Measurements from ENCODE around the gene SLC51A.
"Not testable (repeated sequence)": the region's sequence is repeated elsewhere in the genome, so short reads cannot be mapped to it uniquely, and the experiment has no call there.

Gene SLC51A

DNA sequence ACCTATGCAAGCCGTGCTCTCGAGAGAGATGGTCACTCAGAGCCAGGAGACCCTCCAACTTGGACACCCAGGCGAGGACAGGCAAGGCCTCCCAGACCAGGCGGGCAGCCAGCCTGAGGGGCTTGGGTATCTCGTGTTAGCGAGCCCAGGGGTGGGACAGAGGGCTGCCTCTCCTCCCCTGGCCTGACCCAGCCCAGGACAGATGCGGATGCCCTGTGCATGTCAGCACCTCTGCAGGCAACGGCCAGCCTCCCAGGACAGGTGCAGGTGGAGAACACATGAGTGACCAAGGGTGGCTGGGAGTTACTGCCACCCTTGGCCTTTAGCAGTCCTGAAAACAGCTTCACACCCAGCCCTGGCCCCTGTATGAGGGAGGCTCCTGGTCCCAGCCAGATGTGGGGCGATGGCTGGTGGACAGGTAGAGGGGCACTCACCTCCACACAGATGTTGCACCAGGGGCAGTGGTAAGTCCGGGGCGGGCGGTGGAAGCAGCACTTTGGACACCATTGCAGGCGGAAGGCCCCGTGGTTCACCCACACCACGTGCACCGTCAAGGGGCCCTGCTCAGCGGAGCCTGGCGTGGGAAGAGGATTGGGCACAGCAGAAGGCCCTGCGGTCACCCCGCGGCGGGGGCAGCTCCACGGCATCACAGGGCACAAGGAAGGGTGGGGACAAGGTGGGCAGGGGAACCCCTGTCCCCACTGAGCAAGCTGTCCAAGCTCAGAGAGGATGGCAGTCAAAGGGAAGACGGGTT is 7.2 kb upstream of the SLC51A start:
- Histone ChIP-seq H3K9me3 (no peaks in the 10 kb centered on the region), H3K27me3 (peaks cover 0 to 54% of the 10 kb centered on the region in 2 donors), H3K27ac (no peak overlapping the region), H3K36me3 (no peaks in the 10 kb centered on the region), H3K4me3 (no peak overlapping the region), H3K4me1 (peaks cover 0 to 9% (median 3%) of the 10 kb centered on the region in 4 donors)
- intact Hi-C loops (cut with DNase I; ENCODE audit: low total_unique reads): no loop called here
- TF ChIP-seq, protein P1, sequence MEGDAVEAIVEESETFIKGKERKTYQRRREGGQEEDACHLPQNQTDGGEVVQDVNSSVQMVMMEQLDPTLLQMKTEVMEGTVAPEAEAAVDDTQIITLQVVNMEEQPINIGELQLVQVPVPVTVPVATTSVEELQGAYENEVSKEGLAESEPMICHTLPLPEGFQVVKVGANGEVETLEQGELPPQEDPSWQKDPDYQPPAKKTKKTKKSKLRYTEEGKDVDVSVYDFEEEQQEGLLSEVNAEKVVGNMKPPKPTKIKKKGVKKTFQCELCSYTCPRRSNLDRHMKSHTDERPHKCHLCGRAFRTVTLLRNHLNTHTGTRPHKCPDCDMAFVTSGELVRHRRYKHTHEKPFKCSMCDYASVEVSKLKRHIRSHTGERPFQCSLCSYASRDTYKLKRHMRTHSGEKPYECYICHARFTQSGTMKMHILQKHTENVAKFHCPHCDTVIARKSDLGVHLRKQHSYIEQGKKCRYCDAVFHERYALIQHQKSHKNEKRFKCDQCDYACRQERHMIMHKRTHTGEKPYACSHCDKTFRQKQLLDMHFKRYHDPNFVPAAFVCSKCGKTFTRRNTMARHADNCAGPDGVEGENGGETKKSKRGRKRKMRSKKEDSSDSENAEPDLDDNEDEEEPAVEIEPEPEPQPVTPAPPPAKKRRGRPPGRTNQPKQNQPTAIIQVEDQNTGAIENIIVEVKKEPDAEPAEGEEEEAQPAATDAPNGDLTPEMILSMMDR (IDR thresholded peaks at IDR 0.05): no peak
- DNase-seq: no peak

DNA sequence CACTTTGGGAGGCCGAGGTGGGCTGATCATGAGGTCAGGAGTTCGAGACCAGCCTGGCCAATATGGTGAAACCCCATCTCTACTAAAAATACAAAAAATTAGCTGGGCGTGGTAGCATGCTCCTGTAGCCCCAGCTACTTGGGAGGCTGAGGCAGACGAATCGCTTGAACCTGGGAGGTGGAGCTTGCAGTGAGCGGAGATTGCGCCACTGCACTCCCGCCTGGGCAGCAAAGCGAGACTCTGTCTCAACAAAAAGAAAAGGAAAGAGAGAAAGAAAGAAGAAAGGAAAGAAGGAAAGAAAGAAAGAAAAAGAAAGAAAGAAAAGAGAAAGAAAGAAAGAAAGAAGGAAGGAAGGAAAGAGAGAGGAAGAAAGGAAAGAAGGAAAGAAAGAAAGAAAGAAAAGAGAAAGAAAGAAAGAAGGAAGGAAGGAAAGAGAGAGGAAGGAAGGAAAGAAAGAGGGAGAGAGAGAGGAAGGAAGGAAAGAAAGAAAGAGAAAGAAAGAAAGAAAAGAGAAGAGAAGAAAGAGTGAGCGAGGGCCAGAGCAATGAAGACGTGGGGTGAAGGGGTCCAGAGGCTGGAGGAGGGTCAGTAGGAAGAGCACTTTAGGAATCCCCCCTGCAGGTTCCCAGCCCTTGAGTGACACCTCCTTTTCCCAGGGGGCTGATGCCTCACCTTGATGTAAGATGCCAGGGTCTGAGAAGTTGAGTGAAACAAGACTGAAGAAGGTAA is 6.2 kb upstream of the SLC51A start:
- H3K36me3 ChIP-seq; H3K27ac ChIP-seq; intact Hi-C loops (cut with DNase I; ENCODE audit: low total_unique reads); H3K4me3 ChIP-seq; H3K9me3 ChIP-seq; H3K4me1 ChIP-seq; DNase-seq: not testable (repeated sequence)
- peaks cover 0 to 60% of the 10 kb centered on the region in 2 donors for H3K27me3 ChIP-seq

DNA sequence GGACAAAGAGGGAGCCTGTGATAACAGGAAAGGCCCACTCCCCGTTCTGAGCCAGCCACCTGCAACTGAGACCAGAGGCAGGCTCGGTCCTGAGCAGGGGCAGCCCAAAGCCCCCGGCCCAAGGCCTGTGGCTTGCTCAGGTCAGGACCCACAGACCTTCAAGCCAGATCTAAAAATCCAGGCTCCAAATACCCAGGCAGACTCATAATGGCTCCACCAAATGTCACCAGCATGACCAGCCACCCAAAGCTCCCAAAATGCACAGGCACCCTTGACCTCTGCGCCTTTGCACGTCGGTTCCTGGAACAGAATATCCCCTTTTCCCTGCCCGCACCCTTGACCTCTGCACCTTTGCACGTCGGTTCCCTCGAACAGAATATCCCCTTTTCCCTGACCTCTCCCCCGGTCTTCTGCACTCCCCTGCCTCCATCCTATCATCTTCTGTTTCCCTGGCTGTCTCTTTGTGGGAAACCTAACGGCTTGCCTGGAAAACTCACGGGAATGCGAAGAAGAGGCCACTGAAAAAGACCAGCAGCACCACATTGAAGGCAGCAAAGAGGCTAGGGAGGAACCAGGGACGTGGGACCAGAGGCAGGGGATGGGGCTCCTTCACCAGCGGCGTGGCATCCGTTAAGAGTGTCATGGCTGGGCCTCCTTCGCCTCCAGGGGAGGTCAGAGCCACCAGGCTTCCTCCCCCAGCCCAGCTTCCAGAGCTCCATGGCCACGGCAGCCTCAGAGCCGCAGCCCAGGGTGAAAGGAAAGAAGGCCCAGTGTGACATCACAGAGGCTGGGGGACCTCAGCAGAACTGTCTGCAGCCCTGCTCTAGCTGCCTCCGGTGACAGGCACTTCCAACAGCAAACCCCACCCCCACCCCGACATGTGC is 5.4 kb upstream of the SLC51A start, which contains the start of gene ZDHHC19:
TSS of gene ZDHHC19 (minus strand) at position 728 of the 884 bp plus-strand sequence. CDS start at position 643, 85 bp downstream.
- intact Hi-C loops (cut with DNase I; ENCODE audit: low total_unique reads): no loop called here
- TF ChIP-seq, protein P1 (IDR thresholded peaks at IDR 0.05): no peak
- DNase-seq: no peak
- H3K36me3 ChIP-seq: no peaks in the 10 kb centered on the region
- H3K4me1 ChIP-seq: peaks cover 0 to 9% (median 3%) of the 10 kb centered on the region in 4 donors
- H3K9me3 ChIP-seq: no peaks in the 10 kb centered on the region
- no peak within 1 kb of the TSS for H3K27ac ChIP-seq
- no peak within 1 kb of the TSS for H3K4me3 ChIP-seq
- H3K27me3 ChIP-seq: peaks cover 0 to 60% of the 10 kb centered on the region in 2 donors

DNA sequence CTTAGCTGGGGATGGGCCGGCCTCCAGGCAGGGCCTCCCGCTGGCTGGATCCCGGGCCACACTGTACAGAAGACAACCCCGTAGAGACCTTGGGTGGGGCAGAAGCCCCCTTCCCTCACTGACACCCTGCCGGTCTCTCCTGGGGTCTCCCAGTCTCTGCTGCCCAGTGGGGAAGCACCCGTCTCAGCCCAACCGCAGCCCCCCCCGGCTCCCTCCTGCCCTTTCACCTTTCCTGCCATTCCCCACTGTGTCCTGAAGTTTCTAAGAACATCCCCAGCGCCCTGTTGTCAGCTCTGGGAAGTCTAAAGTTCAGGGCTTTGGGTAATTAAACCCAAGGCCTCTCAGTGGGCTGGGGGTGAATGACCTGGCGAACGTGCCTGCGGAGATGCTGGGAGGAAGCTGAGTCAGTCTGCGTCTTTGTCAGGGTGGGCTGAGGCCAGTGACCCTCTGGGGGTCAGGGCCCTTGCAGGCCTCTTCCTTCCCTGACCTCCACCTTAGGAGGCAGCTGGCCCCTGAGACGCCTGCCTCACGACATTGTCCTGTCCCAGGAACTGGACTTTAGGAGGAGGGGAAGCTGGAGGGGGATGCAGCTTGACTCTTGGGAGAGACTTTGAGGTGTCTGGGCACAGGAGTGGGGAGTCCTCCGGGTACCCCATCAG is 1.4 kb upstream of the SLC51A start:
- intact Hi-C loops (cut with DNase I; ENCODE audit: low total_unique reads): no loop called here
- TF ChIP-seq, protein P1 (IDR thresholded peaks at IDR 0.05): no peak
- Histone ChIP-seq H3K9me3 (no peaks in the 10 kb centered on the region), H3K4me3 (no peak overlapping the region), H3K4me1 (peaks cover 0 to 14% (median 11%) of the 10 kb centered on the region in 4 donors), H3K27ac (no peak overlapping the region), H3K27me3 (peaks cover 0 to 34% of the 10 kb centered on the region in 2 donors), H3K36me3 (no peaks in the 10 kb centered on the region)
- DNase-seq: no peak

DNA sequence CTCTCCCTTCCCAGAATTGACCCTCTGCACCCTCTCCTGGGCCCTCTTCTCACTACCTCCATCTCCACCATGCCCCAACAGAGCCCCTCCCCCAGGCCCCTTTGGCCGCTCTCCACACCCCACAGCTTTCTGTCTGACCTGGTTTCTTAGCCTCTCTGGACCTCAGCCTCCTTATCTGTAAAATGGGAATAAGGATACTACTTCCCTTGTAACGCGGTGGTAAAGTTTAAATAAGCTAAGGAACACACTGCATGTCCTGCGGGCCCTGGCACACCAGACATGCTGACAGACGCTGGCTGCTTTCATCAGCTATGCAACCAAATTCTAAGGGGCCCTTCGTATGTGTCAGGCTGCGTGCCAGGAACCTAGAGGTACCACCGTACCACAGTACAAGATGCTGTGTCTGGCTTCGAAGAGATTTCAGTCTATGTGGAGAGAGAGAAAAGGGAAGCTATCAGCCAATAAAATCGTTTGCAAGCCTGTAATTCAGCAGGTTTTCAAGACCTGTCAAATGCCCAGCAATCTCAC is 777 bp upstream of the SLC51A start:
- Histone ChIP-seq H3K4me3 (no peak overlapping the region), H3K36me3 (no peaks in the 10 kb centered on the region), H3K27ac (no peak overlapping the region), H3K9me3 (no peaks in the 10 kb centered on the region), H3K4me1 (peaks cover 0 to 15% (median 11%) of the 10 kb centered on the region in 4 donors), H3K27me3 (peaks cover 0 to 34% of the 10 kb centered on the region in 2 donors)
- intact Hi-C loops (cut with DNase I; ENCODE audit: low total_unique reads): no loop called here
- TF ChIP-seq, protein P1 (IDR thresholded peaks at IDR 0.05): no peak
- no peak for DNase-seq

Data from tibial artery (tissue), 4 donors.